Right hindlimb (tissue), 1 donor: ENCODE measurements around the gene SOCS3.
"Not testable (repeated sequence)": the region's sequence is repeated elsewhere in the genome, so short reads cannot be mapped to it uniquely, and the experiment has no call there.

Experiments
- DNase-seq: peaks from one replicate; pipeline ENCODE4 v3.0.0-alpha.2; 2018

The SOCS3 gene

GRCh38 chr17:78325076-78325687, 34.7 kb downstream of the SOCS3 start:
- peak; percentile 81 for DNase-seq

GRCh38 chr17:78324391-78325075, 35.3 kb downstream of the SOCS3 start:
- DNase-seq, result peak; percentile 97

DNA sequence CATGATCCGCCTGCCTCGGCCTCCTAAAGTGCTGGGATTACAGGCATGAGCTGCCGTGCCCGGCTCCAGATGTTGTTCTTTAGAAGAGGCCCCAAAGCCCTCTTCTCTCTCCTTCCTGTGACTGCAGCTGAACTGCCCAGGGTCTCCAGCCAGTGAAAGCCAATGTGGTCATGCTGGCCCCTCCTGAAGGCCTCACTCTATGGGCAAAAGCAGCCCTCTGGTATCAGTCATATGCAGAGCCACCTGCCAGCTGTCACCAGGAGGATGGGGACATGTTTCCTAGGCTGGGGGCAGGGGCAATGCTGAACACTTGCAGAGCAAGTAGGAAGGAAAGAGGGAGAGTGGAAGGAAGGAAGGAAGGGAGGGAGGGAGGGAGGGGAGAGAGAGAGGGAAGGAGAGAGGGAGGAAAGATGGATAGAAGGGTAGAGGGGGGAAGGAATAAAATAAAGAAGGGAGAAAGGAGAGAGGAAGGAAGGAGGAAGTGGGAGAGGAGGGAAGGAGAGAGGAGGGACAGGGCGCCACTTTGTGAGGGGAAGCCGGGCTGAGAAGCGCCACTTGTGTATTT, 36.0 kb downstream of the SOCS3 start:
- peak; percentile 63 for DNase-seq

- DNase-seq, result peak; percentile 74
Observed at GRCh38 chr17:78322858-78323455, 36.9 kb downstream of the SOCS3 start.

DNA sequence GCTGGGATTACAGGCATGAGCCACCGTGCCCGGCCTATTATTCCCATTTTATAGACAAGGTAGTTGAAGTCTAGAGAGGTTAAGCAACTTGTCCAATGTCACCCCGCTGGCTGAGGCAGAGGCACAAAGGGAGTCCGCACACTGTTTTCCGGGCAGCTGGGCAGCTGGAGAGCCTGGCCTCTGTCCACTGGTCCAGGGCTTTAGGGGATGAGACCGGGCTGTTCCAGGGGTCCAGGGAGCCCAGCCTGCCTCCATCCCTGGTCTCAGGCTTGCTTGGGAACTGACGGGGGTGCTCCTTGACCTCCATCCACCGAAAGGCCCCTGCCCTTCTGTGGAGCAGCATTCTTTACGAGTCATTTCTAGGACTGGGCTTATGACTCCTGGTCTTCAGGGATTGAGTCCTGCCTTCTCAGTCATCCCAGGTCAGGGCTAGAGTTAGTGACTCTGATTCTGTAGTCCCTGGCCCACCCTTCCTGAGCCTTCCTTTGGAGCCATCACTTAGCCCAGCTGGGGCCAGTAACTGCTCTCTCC, 37.5 kb downstream of the SOCS3 start:
- no peak for DNase-seq

- DNase-seq, result no peak
Observed at GRCh38 chr17:78318843-78319242, 41.0 kb downstream of the SOCS3 start.

- DNase-seq, result no peak
Observed at GRCh38 chr17:78318407-78318806, 41.5 kb downstream of the SOCS3 start.

GRCh38 chr17:78317794-78318400, 42.0 kb downstream of the SOCS3 start:
- DNase-seq, result no peak

GRCh38 chr17:78316867-78317789, 42.7 kb downstream of the SOCS3 start:
- peak; percentile 73 for DNase-seq

- DNase-seq, result no peak
Observed at GRCh38 chr17:78316115-78316866, 43.6 kb downstream of the SOCS3 start.

DNA sequence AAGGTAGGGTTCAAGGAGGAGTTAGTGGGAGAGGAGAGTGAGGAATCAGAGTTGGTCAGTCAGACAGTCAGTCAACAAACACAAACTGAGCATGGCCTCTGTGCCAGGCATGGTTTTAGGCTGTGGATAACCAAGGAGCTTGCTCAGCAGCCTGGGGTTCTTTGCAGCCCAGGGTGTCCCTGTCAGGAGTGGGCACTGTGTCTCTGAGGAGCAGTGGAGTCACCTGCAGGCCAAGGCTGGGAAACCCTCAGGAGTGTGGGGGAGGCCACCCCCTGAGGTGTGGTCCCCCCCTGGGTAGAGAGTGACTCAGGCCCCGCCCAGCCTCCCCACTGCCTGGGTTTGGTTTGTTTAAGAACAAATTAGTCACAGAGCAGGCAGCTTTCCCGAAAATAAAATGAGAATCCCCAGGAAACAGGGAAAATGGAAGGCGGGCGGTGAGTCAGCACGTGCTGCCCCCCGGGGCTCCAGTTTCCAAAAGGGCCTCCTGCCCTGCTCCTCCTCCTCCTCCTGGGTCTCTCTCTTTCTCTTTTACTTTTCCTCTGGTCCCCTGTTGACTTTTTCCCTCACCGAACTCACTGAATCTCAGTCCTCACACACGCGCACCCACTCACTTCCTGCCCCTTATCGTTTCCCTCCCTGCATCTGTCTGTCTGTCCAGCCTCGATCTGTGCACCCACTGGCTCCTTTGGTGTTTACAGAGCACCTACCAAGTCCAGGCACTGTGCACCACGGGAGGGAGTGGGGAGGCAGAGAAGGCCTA, 44.3 kb downstream of the SOCS3 start:
- DNase-seq, result peak; percentile 87

DNA sequence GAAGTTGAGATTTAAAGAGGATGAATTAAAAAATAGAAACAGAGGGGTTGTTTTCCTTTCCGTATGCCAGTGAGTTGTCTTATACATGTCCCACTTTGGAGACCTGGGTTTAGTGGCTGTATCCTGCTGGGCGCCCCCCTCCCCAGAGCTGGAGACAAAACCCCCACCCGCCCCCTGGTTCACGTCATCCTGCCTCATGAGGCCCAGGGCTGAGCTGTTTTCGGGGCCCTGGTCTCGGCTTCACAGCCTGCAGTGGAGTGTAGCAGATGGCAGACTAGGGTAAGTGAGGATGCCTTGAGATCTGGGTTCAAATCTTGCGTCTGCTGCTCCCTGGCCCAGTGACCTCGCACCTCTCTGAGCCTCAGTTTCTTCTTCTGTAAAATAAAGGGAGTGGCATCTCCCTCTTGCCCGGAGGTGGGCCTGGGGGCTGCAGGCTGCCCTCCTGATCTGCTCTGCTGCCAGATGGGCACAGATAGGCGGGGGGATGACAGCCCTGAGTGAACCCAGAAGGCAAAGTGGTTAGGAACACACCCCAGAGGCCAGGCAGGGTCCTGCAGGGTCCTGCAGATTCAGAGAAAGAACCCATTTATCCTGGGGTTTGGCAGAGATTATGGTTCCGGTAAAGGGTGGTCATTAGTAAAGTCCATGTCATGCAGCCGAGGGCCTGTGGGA, 45.1 kb downstream of the SOCS3 start:
- no peak for DNase-seq

- peak; percentile 83 for DNase-seq
Observed at GRCh38 chr17:78313735-78314648, 45.9 kb downstream of the SOCS3 start.

- DNase-seq, result not testable (repeated sequence)
Observed at GRCh38 chr17:78309659-78310255, 50.1 kb downstream of the SOCS3 start.

DNA sequence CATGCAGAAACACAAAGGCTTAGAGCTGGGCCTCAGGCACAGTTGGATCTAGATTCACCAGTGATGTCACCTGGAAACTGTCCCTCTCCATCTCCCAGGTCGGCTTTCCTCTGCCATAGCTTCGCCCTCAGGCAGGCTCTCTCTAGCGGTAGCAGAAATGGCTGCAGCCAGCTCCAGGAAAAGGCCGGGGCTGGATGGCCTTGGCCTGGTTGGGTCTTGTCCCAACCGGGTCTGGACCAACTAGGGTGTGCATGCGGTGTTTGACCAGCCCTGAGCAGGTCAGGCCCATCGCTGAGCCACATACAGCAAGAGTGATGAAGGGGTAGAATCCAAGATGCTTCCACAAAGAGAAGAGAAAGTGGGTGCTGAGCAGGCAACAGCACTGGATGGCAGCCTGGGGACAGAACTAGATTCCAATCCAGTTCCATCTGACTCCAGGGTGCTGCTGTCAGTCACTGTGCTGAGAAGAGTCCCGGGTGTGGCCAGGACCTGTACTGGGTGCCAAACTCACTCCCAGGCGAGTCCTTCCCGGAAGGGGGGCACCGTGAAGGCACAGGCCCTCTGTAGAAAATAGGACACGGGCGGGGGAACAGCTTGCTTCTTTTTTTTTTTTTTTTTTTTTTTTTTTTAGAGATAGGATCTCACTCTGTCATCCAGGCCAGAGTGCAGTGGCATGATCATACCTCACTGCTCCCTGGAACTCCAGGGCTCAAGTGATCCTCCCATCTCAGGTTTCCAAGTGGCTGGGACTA, 51.8 kb downstream of the SOCS3 start:
- no peak for DNase-seq

DNA sequence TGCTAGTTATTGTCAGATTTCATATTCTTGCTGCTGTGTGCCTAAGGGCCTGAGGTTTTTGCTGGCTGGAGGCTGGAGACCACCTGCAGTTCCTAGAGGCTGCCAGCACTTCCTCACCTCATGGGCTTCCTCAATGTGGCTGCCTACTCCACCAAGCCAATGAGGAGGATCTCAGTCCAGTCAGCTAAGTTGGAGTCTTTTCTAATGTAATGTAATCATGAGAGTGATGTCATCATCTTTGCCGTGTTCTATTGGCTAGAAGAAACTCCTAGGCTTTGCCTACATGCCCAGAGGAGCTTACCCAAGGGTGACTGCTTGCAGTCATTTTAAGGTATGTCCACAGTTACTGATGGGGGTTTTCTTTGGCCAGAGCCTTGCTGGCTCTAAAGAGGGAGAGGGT, 53.0 kb downstream of the SOCS3 start:
- DNase-seq, result no peak
